Measurements from ENCODE around the gene TSLP.

Gene TSLP

DNA sequence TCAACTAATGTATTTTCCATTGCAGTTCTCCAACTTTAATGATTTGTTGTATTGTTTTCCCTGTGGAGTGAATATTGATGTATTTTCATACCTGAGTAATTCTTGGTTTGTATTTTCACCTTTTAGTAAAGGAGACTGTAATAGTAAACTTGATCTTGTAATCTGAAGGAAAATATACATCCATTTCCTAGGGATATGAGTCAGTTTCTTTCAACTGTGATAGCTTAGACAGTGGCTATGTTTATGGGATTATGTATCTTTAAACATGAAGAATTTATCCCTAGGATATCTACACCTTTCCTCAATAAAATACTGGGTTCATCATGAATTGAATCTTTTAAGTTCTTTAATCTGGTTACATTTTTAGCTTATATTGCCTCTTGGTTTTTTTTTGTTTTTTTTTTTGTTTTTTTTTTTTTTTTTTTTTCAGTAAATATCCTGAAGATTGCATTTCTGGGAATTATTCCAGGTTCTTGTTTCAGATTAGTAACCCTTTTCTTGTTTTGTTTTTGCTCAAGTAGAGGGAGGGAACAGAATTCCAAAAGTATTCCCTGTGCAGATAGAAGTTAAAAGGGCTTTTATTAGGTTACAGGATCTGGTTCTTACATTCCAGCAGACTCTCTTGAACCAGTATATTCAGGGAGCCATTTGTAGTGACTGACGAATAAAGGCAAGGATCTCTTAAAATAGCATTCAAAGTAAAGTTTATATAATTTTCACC, 27.7 kb downstream of the TSLP start:
- no peak for DNase-seq

DNA sequence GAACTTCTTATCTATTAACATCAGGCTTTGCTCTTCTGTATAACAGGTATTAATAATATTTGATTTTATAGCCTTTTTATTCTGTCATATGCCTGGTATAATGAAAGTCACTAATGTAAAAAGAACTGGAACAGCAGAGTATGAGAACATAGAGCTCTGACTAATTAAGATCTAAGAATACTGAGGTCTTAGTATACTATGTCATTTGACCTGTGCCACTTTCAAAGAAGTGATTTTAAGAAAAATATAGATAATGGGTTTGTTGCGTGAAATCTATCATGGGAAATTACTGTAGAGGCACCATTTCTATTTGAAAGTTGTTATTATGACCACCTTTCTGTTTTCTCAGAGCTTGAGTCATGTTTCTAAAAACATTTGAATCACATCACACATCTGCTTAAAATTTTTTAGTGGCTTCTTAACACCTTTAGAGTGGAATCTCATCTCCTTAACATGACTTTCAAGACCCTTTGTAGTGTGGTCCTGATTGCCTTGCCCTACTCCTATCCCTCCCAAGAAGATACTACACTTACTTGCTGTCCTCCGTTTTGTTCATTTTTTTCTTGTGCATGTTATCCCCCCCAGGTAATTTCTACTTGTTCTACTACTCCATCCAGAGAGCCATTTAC, 34.9 kb downstream of the TSLP start:
- DNase-seq: no peak

DNA sequence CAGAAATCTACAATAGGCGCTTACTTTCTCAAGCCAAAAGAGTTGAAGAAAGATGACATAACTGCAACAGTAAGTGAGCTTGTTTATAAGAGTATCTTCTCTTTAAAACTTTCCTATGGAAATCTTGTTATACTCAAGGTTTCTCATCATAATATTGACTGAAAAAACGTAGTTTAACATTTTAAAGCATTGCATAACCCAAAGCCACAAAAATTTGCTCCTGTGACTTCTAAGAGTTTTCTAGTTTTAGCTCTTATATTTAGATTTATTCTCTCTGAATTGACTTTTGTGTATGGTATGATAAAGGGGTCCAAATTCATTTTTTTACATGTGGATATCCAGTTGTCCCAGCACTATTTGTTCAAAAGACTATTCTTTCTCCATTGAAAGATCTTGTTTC, 35.9 kb downstream of the TSLP start:
- DNase-seq: no peak

DNA sequence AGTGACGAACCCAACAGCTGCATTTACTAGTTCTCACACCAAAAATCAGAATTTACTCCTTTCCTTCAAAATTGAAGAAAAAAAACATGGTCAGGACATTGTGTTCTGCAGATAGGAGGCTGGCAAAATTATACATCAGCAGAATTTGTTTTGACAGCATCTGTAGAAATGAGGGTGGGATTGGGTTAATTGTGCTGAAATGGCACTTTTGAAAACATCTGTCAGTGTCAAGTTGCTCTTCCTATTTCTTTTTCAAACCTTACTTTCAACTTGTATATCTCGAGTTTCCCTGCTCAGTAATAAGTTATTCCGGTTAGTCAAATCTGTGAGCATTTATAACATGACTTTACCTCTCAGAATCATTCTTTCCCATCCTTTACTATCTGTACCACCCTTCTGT, 40.4 kb downstream of the TSLP start:
- no peak for DNase-seq

DNA sequence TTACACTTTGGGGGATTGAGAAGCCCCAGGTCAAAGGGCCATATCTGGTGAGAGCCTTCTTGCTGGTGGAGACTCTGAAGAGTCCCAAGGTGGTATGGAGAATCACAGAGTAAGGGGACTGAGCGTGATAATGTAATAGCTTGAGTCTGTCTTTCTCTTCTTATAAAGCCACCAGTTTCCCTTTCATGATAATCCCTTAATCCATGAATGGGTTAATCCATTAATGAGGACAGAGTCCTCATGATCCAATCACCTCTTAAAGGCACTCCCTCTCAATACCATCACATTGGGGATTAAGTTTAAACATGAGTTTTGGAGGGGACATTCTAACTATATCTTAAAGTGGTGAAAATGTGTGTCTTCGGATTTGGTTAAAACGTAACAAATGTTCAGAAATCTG, 42.2 kb downstream of the TSLP start:
- no peak for DNase-seq

DNA sequence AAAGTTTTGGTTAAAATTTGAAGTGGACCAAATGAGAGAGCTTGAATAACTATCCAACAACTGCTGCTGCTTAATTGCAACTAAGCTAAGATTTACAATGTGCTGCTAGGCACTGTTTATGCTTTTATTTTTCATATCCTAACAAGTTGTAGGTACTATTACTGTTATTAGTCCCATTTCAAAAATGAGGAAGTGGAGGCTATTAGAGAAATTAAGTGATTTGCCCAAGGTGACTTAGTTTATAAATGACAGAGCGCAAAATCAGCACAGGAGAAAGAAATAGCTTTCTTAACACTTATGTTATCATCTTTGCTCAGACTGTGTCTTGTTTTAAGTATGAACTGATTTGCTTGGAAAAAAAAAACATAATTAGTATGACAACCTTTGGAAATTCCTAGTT, 43.7 kb downstream of the TSLP start:
- DNase-seq: no peak

DNA sequence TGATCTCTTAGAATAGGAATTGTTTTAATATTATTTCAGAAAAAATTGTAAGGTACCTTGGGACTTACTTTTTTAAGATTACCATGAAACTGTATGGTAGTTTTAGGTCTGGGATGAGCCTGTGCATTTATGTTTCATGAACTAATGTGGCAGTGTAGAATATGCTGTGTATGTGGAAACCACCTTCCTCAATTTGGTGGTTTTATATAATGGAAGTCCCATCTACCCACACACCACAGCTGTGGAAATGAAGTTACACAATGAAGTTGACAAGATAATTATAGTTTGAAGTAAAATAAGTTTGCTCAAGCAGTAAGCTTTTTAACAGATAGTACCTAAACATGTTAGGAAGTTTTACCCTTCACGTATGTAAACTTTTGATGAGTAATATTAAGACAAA, 45.0 kb downstream of the TSLP start:
- no peak for DNase-seq

DNA sequence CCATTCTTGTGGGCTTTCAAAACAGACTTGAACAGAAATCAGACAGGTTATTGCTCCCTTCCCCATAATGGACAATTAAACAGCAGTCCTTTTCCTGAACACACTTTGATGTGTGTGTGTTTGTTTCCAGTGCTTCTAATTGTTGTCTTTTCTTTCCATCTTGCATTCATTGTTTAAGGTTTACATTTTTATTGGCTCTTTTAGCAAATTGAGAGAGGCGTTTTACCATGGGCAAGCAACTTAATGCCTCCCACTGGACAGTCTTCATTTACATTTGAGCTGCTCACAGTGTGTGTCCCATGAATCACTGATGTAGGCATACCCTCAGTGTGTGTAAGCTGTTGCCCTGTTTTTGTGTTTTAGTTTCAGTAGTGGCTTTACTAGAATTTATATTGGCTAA, 45.6 kb downstream of the TSLP start:
- no peak for DNase-seq

DNA sequence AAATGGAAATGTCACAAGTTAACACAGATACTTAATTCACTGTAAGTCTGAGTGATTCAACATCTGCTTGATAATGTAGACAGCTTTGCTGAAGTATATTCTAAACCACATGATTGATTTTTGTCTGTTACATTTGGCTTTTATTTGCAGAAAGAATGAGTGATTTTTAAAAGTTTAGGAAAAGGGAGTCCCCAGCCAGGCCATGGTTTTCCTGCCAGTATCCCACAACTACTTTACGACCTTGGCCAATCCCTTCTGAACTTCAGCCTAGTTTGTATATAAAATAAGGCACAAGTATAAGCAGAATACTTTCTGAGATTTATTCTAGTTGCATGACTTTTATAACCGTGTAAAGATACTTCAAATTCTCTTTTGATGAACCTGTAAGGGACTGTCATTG, 47.7 kb downstream of the TSLP start:
- no peak for DNase-seq

DNA sequence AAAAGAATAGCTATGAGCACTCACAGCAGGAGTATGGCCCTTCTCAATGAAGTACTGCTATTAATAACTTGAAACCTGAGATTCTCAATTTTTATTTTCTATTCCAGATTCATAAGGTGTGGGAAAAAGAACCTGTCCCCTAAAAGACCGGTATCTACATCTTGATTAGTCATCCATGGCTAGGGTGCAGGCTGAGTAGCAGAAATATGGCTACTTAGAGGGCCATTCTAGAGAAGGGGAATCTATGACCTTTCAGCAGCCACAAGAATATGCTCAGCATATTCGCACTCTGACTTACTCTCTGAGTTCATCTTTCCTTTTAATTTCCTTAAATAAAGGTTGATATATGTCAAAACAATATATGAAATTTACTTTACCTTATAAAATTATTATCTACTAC, 48.3 kb downstream of the TSLP start:
- no peak for DNase-seq

DNA sequence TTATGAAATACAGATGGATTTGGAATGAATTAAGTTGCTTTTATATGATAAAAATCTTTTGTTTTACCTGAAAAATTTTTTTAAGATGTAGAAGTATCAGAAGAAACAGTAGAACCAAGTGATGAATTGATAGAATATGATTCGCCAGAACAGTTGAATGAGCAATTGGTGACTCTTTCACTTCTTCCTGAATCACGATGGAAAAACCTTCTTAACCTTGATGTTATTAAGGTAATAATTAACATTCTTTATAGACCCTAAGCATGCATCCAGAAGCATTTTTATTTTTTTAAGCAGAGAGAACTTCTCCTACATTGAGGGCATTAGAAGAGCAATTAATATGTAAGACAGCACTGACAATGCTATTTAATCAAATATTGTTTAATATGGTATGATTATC, 49.4 kb downstream of the TSLP start:
- DNase-seq: no peak

DNA sequence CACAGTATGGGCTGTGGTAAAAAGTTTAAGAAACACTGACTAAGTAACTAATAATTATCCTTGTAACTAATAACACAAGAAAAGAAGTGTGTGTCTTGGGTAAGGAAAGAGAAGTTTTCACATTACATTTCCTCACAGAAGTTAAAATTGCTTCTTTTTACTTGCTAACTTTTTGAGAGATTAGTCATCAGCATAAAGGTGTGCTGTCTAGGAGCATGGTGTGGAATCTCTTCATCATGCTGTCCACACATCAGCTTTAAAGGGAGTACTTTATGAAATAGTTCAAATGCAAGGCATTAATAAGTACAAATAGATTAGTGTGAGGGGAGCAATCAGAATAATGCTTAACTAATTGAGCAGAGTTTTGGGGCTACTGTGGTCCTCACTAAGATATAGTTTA, 50.4 kb downstream of the TSLP start:
- no peak for DNase-seq

DNA sequence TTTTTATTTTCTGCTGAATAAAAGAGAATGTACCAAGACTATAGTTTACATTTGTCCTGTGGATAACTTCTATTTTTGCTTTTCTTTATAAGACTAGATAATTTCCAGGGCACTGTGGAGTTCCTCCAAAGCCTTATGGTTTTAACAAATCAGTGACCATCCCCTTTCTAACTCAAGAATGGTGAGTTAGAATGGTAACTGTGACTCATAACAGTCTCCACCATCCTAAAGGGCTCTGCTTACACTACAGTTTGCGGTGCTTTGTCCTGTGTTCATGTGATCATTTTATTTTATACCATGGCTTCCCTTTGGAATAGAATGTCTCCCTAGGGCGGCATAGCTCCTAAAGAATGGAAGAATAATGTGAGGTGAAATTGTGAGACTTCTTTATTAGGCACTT, 50.9 kb downstream of the TSLP start:
- DNase-seq: no peak

DNA sequence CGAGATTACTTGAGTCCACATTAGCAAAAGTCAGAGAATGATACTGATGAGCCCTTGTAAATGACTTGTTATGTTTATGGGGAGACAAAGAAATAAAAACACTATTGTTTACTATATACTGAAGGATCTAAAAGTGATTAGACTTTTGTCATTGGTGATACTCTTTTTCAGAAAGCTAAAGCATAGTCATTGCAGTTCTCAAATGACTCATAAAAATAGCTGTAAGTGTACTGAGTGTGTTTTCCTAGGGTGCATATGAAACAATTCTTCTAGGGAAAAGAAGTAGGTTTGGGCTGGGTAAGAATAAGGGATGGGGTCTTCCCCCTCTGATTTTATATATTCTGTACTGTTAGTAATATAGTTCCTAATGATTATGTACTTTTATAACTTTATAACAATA, 53.3 kb downstream of the TSLP start:
- no peak for DNase-seq

DNA sequence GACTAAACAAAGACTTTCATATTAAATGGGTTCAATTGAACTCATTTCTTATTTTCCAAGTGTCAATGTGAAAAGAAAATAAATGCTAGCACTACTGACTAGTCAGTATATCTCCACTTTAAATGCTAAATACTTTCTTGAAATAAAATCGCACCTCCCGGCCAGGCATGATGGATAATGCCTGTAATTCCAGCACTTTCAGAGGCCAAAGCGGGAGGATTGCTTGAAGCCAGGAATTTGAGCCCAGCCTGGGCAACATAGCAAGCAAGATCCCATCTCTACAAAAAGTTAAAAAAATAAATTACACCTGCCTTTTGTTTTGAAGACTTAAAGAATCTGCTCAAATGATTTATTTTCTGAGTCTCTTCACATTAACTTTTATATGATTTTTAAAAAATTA, 55.4 kb downstream of the TSLP start:
- DNase-seq: no peak
